HEK293 (cell line): ENCODE measurements around the gene TTC9.

Experiments
- CTCF ChIA-PET: fragments of 350-600 bp; formaldehyde crosslinking; extraction: SDS; loops from one replicate; lab custom pipeline; 2021; ENCODE audit warnings: antibody characterized with exemption; lab: Yijun Ruan, JAX
- POLR2A ChIA-PET: fragments of 300-600 bp; formaldehyde crosslinking; extraction: SDS; loops from one replicate; lab custom pipeline; 2020; ENCODE audit warnings: antibody characterized with exemption, inconsistent platforms; lab: Yijun Ruan, JAX
- H3K27ac ChIP-seq: fragments of 200-500 bp; sonication (Bioruptor generic); 2 replicates; pipeline ENCODE4 v1.5.1; 2014; ENCODE audit warnings: low read depth, low read length, control low read depth, inconsistent platforms; ENCODE audit errors: extremely low read depth
- H3K36me3 ChIP-seq, 2 experiments: fragments of 200-500 bp in 1 of 2; sonication (Bioruptor generic) in 1 of 2; 1 replicate in 1 of 2; 2 replicates in 1 of 2; pipeline ENCODE4 v1.5.1; 2014 to 2017; ENCODE audit warnings: inconsistent platforms in 2 of 2, low read length in 2 of 2; ENCODE audit not compliant: control insufficient read depth in 2 of 2, insufficient read depth in 1 of 2
- H3K4me1 ChIP-seq: fragments of 200-500 bp; sonication (Bioruptor generic); 2 replicates; pipeline ENCODE4 v1.5.1; 2014; ENCODE audit warnings: mild to moderate bottlenecking, low read length, inconsistent platforms; ENCODE audit not compliant: control insufficient read depth, insufficient read depth
- H3K4me3 ChIP-seq: 2 replicates; pipeline ENCODE4 v1.5.1; 2011; ENCODE audit warnings: low read depth, mild to moderate bottlenecking, control low read depth, low read length, moderate library complexity
- H3K9me3 ChIP-seq: fragments of 200-500 bp; sonication (Bioruptor generic); 2 replicates; pipeline ENCODE4 v1.5.1; 2014; ENCODE audit warnings: low read depth, low read length, inconsistent platforms; ENCODE audit not compliant: control insufficient read depth, insufficient read depth
- GLI4 ChIP-seq: fragments of 450-650 bp; formaldehyde crosslinking; IDR thresholded peaks from 2 replicates; pipeline ENCODE4 v1.5.1; 2016; ENCODE audit warnings: missing biosample characterization, missing genetic modification characterization
- KLF1 ChIP-seq: fragments of 450-650 bp; formaldehyde crosslinking; IDR thresholded peaks from 2 replicates; pipeline ENCODE4 v1.5.1; 2016; ENCODE audit warnings: missing biosample characterization, missing genetic modification characterization
- SCRT1 ChIP-seq: fragments of 450-650 bp; formaldehyde crosslinking; IDR thresholded peaks from 2 replicates; pipeline ENCODE4 v1.5.1; 2016; ENCODE audit warnings: missing biosample characterization, missing genetic modification characterization, borderline replicate concordance
- SP2 ChIP-seq: fragments of 450-650 bp; formaldehyde crosslinking; IDR thresholded peaks from 2 replicates; pipeline ENCODE4 v1.5.1; 2016; ENCODE audit warnings: missing biosample characterization, missing genetic modification characterization
- ZIC2 ChIP-seq: fragments of 450-650 bp; formaldehyde crosslinking; IDR thresholded peaks from 2 replicates; pipeline ENCODE4 v1.5.1; 2016; ENCODE audit warnings: missing biosample characterization, missing genetic modification characterization
- ZNF112 ChIP-seq: fragments of 450-650 bp; formaldehyde crosslinking; IDR thresholded peaks from 2 replicates; pipeline ENCODE4 v1.5.0; 2017; ENCODE audit warnings: missing biosample characterization, missing genetic modification characterization
- ZNF138 ChIP-seq: fragments of 450-650 bp; formaldehyde crosslinking; IDR thresholded peaks from 2 replicates; pipeline ENCODE4 v1.5.1; 2016; ENCODE audit warnings: missing biosample characterization, missing genetic modification characterization, borderline replicate concordance
- ZNF19 ChIP-seq: fragments of 450-650 bp; formaldehyde crosslinking; IDR thresholded peaks from 2 replicates; pipeline ENCODE4; 2016; ENCODE audit warnings: missing biosample characterization, missing genetic modification characterization, low read depth
- ZNF23 ChIP-seq: fragments of 450-650 bp; formaldehyde crosslinking; IDR thresholded peaks from 2 replicates; pipeline ENCODE4 v1.5.1; 2016; ENCODE audit warnings: missing biosample characterization, missing genetic modification characterization, borderline replicate concordance
- ZNF239 ChIP-seq: fragments of 450-650 bp; formaldehyde crosslinking; IDR thresholded peaks from 2 replicates; pipeline ENCODE4 v1.5.1; 2016; ENCODE audit warnings: missing biosample characterization, missing genetic modification characterization
- ZNF335 ChIP-seq: fragments of 450-650 bp; formaldehyde crosslinking; conservative IDR thresholded peaks from 2 replicates; pipeline ENCODE4 v1.5.1; 2016; ENCODE audit warnings: missing biosample characterization, missing genetic modification characterization
- ZNF624 ChIP-seq: fragments of 450-650 bp; formaldehyde crosslinking; IDR thresholded peaks from 2 replicates; pipeline ENCODE4 v1.5.1; 2017; ENCODE audit warnings: missing biosample characterization, missing genetic modification characterization
- ZNF707 ChIP-seq: fragments of 450-650 bp; formaldehyde crosslinking; IDR thresholded peaks from 2 replicates; pipeline ENCODE4 v1.5.1; 2016; ENCODE audit warnings: missing biosample characterization, missing genetic modification characterization
- ZNF768 ChIP-seq: fragments of 450-650 bp; formaldehyde crosslinking; IDR thresholded peaks from 2 replicates; pipeline ENCODE4 v1.5.1; 2018; ENCODE audit warnings: missing biosample characterization, mild to moderate bottlenecking, missing genetic modification characterization
- ZNF777 ChIP-seq: fragments of 450-650 bp; formaldehyde crosslinking; IDR thresholded peaks from 2 replicates; pipeline ENCODE4 v1.5.1; 2017; ENCODE audit warnings: missing biosample characterization, missing genetic modification characterization, borderline replicate concordance
- TF ChIP-seq, protein P1 (sequence below): fragments of 450-650 bp; formaldehyde crosslinking; IDR thresholded peaks from 2 replicates; pipeline ENCODE4 v1.5.1; 2016; ENCODE audit warnings: missing biosample characterization, missing genetic modification characterization
- TF ChIP-seq, protein P2 (sequence below): fragments of 450-650 bp; formaldehyde crosslinking; IDR thresholded peaks from 2 replicates; pipeline ENCODE4 v1.5.1; 2017; ENCODE audit warnings: missing biosample characterization, mild to moderate bottlenecking, missing genetic modification characterization, moderate library complexity
- TF ChIP-seq, protein P3 (sequence below): fragments of 450-650 bp; formaldehyde crosslinking; IDR thresholded peaks from 2 replicates; pipeline ENCODE4 v1.5.1; 2016; ENCODE audit warnings: missing biosample characterization, missing genetic modification characterization
- TF ChIP-seq, protein P4 (sequence below): fragments of 450-650 bp; formaldehyde crosslinking; IDR thresholded peaks from 2 replicates; pipeline ENCODE4 v1.5.1; 2016; ENCODE audit warnings: missing biosample characterization, missing genetic modification characterization
- TF ChIP-seq, protein P5 (sequence below): fragments of 450-650 bp; formaldehyde crosslinking; IDR thresholded peaks from 2 replicates; pipeline ENCODE4 v1.5.1; 2016; ENCODE audit warnings: missing biosample characterization, missing genetic modification characterization, low read depth

The TTC9 gene

DNA sequence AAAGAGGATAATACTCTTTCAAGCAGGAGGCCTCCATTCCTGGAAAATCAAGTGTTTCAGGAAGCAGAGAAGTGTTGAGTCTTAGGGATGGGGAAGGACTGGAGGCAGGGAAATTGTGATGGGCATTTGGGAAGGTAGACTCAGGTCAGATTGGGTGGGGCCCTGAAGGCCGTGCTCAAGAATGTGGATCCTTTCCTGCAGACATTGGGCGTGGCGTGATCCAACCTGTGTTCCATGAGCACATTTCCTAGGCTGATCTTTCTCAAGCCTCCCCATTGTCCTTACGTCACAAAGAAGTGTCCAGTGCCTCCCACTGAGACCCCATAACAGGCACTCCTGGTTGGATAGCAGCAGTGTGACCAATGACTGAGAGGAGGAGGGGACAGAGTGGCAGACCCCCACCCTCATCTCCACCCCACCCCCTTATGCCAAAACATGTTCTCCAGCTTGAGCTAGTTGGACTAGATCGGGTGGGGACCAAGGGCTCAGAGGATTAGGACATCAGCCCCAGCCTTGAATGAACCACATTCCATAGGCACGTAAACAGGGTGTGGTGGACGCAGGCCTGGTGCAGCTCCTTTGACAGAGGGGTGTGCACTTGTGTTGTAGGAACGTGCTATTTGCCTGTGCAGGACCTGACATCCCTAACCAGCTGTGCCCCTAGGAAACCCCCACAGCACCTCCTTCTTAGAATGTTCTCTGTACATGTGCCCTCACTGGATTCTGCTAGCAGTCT lies 76.8 kb downstream of the TTC9 start:
- CTCF ChIA-PET = no interaction called here
- Histone ChIP-seq H3K36me3 (no peaks in the 10 kb centered on the region), H3K9me3 (no peaks in the 10 kb centered on the region), H3K27ac (no peak overlapping the region), H3K4me3 (no peak overlapping the region), H3K4me1 (0 out of 2 replicates have a peak, but pooled peaks cover 2% of the 10 kb centered on the region)
- TF ChIP-seq SCRT1 (tag by site-specific recombination) (no peak), KLF1 (tag by site-specific recombination) (peak; percentile 21; the same call in 1 of the 2 replicates), GLI4 (no peak), ZNF239 (tag by site-specific recombination) (no peak)
- TF ChIP-seq, protein P1, sequence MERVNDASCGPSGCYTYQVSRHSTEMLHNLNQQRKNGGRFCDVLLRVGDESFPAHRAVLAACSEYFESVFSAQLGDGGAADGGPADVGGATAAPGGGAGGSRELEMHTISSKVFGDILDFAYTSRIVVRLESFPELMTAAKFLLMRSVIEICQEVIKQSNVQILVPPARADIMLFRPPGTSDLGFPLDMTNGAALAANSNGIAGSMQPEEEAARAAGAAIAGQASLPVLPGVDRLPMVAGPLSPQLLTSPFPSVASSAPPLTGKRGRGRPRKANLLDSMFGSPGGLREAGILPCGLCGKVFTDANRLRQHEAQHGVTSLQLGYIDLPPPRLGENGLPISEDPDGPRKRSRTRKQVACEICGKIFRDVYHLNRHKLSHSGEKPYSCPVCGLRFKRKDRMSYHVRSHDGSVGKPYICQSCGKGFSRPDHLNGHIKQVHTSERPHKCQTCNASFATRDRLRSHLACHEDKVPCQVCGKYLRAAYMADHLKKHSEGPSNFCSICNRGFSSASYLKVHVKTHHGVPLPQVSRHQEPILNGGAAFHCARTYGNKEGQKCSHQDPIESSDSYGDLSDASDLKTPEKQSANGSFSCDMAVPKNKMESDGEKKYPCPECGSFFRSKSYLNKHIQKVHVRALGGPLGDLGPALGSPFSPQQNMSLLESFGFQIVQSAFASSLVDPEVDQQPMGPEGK (tag by site-specific recombination) = no peak
- POLR2A ChIA-PET = interaction anchor here (0.6 kb wide), 1 partner anchor 303 kb away, joined by 8 read pairs; no protein-coding TSS in a partner anchor

DNA sequence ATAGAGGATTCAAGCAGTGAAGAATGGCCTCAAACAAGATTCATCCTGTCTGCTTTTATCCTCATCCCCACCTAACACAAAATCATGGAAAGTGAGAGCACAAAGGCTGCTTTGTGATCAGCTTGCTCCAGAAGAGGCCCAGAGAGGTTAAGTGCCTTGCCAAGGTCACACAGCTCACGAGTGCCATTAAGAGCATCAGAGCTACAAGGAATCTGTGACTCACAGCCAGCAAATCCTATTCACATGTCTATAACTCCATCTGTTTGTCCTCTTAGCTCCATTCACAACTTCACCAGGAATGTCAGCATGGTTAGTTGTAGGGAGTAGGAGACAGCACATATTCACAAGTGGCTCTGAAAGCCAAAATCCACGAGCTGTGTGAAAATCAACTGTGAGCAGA lies 79.8 kb downstream of the TTC9 start:
- ChIA-PET POLR2A (interaction anchor here (0.5 kb wide), 1 partner anchor 100 kb away, joined by 3 read pairs; no protein-coding TSS in a partner anchor), CTCF (interaction anchor here (0.7 to 1.8 kb wide), 2 partner anchors 96 to 1114 kb away, joined by 4 to 6 read pairs; no protein-coding TSS in a partner anchor)
- H3K4me3 ChIP-seq = no peak overlapping the region
- no peaks in the 10 kb centered on the region for H3K9me3 ChIP-seq
- H3K27ac ChIP-seq = no peak overlapping the region
- H3K4me1 ChIP-seq = 0 out of 2 replicates have a peak, but pooled peaks cover 2% of the 10 kb centered on the region
- H3K36me3 ChIP-seq = no peaks in the 10 kb centered on the region
- TF ChIP-seq ZNF768 (tag by site-specific recombination) (peak; percentile 68; the same call in 1 of the 2 replicates), ZIC2 (tag by site-specific recombination) (no peak), ZNF112 (tag by site-specific recombination) (no peak), ZNF624 (tag by site-specific recombination) (no peak), SCRT1 (tag by site-specific recombination) (no peak)

DNA sequence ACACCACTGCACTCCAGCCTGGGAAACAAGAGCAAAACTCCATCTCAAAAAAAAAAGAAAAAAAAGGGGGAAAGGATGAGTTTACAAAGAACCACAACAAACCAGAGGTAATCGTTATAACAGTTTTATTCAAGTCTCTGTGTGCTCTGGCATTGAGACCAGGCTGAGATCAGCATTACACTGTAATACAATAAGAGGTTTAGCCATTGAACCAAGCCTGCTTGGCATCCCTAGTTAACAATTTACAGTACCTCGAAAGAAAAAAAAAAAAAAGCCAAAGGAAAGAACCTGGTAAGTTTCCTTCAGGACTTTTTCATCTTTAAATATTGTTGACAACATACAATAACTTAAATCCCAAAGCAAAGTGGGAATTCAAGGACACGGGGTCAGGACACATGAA lies 80.7 kb downstream of the TTC9 start:
- CTCF ChIA-PET = interaction anchor here (1.8 kb wide), 1 partner anchor 95 kb away, joined by 6 read pairs; no protein-coding TSS in a partner anchor
- TF ChIP-seq ZNF19 (tag by site-specific recombination) (no peak), ZNF23 (tag by site-specific recombination) (no peak), ZNF138 (no peak), ZNF707 (no peak), GLI4 (no peak), SP2 (tag by site-specific recombination) (no peak), ZNF777 (tag by site-specific recombination) (no peak), ZNF335 (tag by site-specific recombination) (no peak)
- TF ChIP-seq, protein P2, sequence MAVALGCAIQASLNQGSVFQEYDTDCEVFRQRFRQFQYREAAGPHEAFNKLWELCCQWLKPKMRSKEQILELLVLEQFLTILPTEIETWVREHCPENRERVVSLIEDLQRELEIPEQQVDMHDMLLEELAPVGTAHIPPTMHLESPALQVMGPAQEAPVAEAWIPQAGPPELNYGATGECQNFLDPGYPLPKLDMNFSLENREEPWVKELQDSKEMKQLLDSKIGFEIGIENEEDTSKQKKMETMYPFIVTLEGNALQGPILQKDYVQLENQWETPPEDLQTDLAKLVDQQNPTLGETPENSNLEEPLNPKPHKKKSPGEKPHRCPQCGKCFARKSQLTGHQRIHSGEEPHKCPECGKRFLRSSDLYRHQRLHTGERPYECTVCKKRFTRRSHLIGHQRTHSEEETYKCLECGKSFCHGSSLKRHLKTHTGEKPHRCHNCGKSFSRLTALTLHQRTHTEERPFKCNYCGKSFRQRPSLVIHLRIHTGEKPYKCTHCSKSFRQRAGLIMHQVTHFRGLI (tag by site-specific recombination) = no peak
- TF ChIP-seq, protein P3, sequence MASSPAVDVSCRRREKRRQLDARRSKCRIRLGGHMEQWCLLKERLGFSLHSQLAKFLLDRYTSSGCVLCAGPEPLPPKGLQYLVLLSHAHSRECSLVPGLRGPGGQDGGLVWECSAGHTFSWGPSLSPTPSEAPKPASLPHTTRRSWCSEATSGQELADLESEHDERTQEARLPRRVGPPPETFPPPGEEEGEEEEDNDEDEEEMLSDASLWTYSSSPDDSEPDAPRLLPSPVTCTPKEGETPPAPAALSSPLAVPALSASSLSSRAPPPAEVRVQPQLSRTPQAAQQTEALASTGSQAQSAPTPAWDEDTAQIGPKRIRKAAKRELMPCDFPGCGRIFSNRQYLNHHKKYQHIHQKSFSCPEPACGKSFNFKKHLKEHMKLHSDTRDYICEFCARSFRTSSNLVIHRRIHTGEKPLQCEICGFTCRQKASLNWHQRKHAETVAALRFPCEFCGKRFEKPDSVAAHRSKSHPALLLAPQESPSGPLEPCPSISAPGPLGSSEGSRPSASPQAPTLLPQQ = no peak
- TF ChIP-seq, protein P4, sequence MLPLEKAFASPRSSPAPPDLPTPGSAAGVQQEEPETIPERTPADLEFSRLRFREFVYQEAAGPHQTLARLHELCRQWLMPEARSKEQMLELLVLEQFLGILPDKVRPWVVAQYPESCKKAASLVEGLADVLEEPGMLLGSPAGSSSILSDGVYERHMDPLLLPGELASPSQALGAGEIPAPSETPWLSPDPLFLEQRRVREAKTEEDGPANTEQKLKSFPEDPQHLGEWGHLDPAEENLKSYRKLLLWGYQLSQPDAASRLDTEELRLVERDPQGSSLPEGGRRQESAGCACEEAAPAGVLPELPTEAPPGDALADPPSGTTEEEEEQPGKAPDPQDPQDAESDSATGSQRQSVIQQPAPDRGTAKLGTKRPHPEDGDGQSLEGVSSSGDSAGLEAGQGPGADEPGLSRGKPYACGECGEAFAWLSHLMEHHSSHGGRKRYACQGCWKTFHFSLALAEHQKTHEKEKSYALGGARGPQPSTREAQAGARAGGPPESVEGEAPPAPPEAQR (tag by site-specific recombination) = no peak
- TF ChIP-seq, protein P5, sequence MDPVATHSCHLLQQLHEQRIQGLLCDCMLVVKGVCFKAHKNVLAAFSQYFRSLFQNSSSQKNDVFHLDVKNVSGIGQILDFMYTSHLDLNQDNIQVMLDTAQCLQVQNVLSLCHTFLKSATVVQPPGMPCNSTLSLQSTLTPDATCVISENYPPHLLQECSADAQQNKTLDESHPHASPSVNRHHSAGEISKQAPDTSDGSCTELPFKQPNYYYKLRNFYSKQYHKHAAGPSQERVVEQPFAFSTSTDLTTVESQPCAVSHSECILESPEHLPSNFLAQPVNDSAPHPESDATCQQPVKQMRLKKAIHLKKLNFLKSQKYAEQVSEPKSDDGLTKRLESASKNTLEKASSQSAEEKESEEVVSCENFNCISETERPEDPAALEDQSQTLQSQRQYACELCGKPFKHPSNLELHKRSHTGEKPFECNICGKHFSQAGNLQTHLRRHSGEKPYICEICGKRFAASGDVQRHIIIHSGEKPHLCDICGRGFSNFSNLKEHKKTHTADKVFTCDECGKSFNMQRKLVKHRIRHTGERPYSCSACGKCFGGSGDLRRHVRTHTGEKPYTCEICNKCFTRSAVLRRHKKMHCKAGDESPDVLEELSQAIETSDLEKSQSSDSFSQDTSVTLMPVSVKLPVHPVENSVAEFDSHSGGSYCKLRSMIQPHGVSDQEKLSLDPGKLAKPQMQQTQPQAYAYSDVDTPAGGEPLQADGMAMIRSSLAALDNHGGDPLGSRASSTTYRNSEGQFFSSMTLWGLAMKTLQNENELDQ (tag by site-specific recombination) = no peak

More for the DNA sequence above, 80.7 kb downstream of the TTC9 start:
- H3K4me3 ChIP-seq = no peak overlapping the region
- POLR2A ChIA-PET = no interaction called here
- H3K4me1 ChIP-seq = peaks cover 3% of the 10 kb centered on the region; the same call in 1 of the 2 replicates
- H3K9me3 ChIP-seq = no peaks in the 10 kb centered on the region
- H3K36me3 ChIP-seq = no peaks in the 10 kb centered on the region
- H3K27ac ChIP-seq = no peak overlapping the region
